ENCODE data around the gene MUL1.
A peak's percentile ranks its signal among the peaks of the same experiment; 100 is the strongest.
"Not testable (repeated sequence)": the region's sequence is repeated elsewhere in the genome, so short reads cannot be mapped to it uniquely, and the experiment has no call there.

Gene MUL1

GRCh38 chr1:20511518-20512428 is 3.8 kb upstream of the MUL1 start:
- no peak for DNase-seq

DNA sequence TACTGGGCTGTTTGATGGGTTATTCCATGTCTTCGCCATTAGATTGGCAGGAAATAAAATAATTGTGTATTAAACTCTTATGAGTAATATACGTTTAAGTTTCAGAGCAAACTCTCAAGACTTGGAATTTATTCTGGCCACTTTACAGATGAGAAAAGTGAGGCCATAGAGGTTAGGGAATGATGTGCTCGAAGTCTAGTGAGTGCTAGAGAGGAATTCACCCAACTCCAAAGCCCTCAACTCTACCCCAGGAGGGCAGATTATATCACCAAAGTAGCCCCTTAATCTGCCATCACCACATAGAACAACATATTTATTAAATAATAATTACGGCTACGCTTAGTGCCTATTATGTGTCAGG is 440 bp upstream of the MUL1 start:
- no peak for DNase-seq

GRCh38 chr1:20507248-20507563 is 745 bp downstream of the MUL1 start:
- DNase-seq = no peak

GRCh38 chr1:20505488-20505887 is 2.5 kb downstream of the MUL1 start:
- DNase-seq = no peak

DNA sequence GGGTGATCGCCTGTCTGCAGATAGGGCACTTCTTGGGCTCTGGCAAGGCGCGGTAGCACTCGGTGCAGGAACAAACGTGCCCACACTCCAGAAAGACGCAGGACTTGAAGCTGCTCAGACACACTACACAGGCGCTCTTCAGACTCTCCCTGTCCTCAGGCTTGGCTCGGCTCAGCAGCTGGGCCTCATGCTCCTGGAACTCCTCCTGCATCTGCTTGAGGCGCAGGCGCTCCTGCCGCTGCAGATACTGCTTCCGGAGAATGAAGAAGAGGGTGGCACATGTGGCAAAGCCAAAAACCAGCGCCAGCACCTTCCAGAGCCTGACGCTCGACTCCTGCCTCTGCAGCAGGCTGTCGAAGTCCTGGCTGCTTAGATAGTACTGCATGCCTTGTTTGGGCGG is 7.2 kb downstream of the MUL1 start:
- DNase-seq = no peak

DNA sequence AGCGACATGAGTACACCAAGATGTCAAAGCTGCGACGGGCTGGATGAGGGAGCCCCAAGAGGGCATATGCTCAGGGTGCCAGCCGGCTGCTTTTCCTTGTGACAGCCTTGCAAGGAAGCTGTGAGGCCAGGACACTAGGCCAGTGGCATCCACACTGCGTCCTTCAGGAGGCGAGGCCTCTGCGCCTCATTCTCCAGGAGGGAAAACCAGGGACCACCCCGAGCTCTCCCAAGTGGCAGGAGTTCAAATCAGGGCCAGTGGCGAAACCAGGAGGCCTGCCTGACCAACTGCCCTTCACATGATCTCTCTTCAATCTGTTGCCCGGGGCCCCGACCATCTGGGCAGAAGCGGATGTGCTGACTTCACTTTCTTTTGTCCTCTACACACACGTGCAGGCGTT is 8.2 kb downstream of the MUL1 start:
- DNase-seq = no peak

DNA sequence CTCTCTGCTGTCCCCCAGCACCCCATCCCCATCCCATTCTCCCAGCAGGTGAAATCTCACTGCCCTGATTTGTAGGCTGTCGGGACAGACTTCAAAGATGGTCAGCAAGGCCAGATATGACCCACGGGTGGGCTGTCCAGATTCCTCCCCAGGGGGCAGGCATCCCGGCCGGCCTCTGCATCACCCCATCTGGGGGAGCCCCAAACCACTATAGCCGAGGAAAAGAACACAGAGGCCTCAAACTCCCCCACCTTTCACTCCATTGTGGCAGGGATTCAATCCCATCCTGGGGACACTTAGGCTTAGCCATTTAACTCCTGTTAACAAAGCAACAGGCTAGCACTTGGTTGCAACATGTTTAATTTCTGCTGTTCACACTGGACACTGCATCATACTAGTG is 8.8 kb downstream of the MUL1 start:
- DNase-seq = no peak

- no peak for DNase-seq
Observed at GRCh38 chr1:20498116-20498515, 9.8 kb downstream of the MUL1 start.

- DNase-seq = no peak
Observed at GRCh38 chr1:20497506-20497905, 10.4 kb downstream of the MUL1 start.

DNA sequence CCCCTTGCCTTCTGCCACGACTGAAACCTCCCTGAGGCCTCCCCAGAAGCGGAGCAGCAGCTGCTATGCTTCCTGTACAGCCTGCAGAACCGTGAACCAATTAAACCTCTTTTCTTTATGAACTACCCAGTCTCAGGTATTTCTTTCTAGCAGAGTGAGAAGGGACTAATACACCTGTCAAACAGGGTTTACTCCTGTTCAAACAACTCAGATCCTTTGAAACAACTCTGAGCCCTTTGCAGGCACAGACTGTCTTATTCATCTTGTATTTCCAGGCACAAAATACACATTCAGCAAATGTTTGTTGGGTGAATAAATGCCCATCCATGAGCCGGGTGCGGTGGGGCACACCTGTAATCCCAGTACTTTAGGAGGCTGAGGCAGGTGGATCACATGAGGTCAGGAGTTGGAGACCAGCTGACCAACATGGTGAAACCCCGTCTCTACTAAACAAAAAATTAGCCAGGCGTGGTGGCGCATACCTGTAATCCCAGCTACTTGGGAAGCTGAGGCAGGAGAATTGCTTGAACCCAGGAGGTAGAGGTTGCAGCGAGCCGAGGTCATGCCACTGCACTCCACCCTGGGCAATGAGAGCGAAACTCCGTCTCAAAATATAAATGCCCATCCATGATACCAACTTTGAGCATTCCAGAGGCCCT is 11.1 kb downstream of the MUL1 start:
- not testable (repeated sequence) for DNase-seq

DNA sequence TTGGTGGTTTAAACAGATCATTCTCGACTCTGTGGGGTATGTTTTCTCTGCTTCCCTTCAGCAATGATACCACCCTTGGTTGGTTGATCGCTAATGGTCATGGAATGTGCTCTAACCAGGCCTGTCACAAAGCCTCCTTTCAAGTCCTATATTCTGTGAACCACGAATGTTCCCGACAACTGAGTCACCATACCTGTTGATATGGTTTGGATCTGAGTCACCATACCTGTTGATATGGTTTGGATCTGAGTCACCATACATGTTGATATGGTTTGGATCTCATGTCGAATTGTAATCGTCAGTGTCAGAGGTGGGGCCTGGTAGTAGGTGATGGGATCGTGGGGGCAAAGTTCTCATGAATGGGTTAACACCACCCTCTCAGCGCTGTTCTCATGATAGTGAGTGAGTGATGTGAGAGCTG is 11.7 kb downstream of the MUL1 start:
- no peak for DNase-seq

GRCh38 chr1:20495661-20496060 is 12.3 kb downstream of the MUL1 start:
- no peak for DNase-seq

DNA sequence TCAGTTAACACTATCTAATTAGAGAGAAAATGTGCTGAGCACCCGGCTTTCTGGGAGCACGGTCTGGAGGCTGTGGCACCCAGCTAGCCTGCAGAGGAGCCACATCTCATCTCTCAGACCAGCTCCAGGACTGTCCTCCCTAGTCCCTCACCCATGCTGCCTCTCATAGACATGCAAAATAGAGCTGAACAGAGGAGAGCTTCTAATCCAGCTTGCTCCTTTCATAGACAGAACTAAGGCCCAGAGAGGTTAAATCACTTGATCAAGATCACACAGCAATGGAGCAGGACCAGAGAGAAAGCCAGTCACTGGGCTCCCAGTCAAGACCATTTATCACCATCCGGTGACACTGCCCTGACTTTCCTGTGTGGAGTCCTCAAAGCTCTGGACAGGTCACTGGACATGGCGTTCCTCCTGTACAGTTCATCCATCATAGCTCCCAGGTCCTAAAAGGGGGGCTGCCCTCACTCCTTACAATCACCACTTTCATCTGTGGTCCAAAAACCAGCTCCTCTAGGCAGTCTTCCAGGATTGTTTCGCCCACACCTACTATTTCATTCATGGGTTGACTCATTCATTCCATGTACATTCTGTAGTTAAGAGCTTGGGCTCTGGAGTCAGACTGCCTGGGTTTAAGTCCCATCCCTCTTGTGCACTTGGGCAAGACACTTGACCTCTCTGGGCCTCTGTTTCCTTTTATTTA is 13.2 kb downstream of the MUL1 start:
- no peak for DNase-seq

DNA sequence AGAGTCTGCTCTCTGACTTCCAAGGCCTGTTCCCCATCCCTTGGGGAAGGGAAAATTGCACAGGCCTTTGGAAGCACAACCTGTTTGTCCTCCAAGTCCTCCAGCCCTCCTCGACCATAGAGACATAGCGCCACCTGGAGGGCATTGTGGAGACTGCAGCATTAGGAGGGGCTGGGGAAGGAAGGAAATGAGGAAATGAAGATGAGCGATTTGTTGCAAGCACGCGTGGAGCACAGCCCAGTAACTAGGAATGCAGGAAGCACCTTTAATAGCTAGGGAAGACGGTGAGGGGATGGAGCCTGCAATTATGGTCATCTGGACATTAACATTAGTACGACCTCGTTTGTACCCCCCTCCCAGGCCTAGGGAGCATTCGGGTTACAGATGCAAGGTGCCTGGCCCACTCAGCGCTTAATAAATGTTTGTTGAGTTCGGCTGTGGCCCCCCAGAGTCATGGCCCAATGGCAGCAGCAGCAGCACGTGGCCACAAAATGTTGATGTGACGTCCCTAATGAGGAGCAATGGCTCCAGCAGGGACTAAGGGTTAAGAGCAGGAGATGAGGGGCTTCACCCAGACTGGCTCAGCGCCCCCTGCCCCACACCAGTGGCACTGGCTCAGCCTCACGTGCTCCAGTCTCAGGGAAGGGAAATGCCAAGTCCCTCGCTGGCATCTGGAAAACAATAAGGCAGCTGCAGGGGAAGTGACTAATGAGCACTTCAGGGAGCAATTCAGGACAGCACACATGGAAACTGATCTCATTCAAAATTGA is 13.9 kb downstream of the MUL1 start:
- peak; percentile 65 for DNase-seq

GRCh38 chr1:20493309-20493708 is 14.6 kb downstream of the MUL1 start:
- DNase-seq = no peak

- no peak for DNase-seq
Observed at GRCh38 chr1:20492751-20493150, 15.2 kb downstream of the MUL1 start.

GRCh38 chr1:20491866-20492265 is 16.1 kb downstream of the MUL1 start:
- no peak for DNase-seq

DNA sequence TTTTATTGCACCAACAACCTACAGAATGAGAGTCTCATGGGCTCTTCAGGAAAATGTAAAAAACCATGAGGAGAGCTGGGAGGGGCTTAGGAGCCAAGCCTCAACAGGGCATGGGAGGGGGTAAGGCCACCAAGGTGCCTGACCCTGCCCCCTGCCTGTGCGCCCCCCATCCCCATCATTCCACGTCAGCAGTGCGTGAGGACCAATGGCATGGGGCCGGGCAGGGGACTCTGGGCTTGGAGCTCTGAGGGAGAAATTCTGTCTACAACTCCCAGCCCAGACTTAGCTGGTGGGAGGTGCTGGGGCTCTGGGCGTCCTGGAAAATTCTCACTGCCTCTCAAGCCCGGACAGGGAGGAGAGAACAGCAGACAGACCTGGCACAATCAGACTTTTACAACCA is 16.8 kb downstream of the MUL1 start:
- DNase-seq = no peak

GRCh38 chr1:20487236-20487590 is 20.7 kb downstream of the MUL1 start:
- DNase-seq = no peak

DNA sequence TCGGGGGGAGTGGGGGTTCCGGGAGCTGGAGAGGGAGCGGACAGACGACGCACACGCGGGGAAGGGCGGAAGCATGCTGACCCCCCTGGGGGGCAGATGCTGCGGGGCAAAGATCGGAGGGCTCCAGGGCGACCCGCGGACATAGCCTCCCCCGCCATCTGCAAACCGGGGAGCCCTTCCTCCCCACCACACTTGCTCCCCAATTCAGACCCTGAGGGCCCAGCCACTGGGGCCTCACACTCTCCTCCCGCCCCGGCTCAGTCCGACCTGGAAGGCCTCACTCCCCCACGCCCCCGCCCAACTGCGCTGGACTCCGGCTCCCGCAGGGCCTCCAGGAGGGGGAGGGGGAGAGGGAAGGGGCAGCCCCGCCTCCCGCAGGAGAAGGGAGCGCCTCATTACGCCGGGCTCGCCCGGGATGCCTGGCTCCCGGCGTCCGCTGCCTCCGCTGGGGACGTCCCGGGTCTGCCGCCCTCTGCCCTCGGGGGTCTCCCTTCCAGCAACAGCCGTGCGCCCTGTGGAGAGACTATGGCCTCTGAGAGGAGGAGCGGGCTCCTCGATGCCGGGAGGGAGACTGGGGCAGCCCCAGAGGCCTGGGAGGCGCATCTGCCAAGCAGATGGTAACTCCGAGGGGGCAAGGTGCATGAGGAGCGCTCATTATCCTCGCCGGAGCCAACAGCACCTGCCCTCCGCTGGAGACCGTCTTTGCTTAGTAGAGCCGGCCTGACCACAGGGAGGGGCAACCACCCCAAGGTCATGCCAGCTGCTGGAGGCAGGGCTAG is 21.3 kb downstream of the MUL1 start:
- peak; percentile 52 for DNase-seq

- DNase-seq = no peak
Observed at GRCh38 chr1:20485527-20486456, 22.2 kb downstream of the MUL1 start, which contains the start of gene CAMK2N1. TSS of gene CAMK2N1 (minus strand) at chr1:20486210. CDS start at chr1:20485379, 831 bp downstream.
